Urinary bladder (tissue), 4 donors: ENCODE data around the gene ANKDD1A. TPM values are rescaled to one million over a fixed set of nuclear protein-coding genes. Genes with fewer than 3 reads are reported as not detected.

Experiments used
- DNase-seq: peaks from one replicate; pipeline ENCODE4 v3.0.0-alpha.2; 2015; ENCODE audit errors: extremely low spot score
- H3K27ac ChIP-seq: one replicate; pipeline ENCODE4 v1.5.1; 2013; ENCODE audit warnings: low read depth, mild to moderate bottlenecking, moderate library complexity
- H3K36me3 ChIP-seq: one replicate; pipeline ENCODE4 v1.6.1; 2013; ENCODE audit warnings: mild to moderate bottlenecking, moderate library complexity; ENCODE audit not compliant: insufficient read depth
- H3K4me1 ChIP-seq: one replicate; pipeline ENCODE4 v1.6.1; 2013; ENCODE audit warnings: mild to moderate bottlenecking, moderate library complexity; ENCODE audit not compliant: insufficient read depth
- H3K4me3 ChIP-seq: one replicate; pipeline ENCODE4 v1.5.1; 2013; ENCODE audit warnings: low read depth, low read length
- WGBS: extraction: QIAGEN DNeasy Blood & Tissue Kit; methylation state at CpG from one replicate; pipeline ENCODE4 v1.1.7; 2013; 5-methylcytosine and 5-hydroxymethylcytosine counted together
- polyA plus RNA-seq: library from polyadenylated mRNA; stranded (reverse); fragments of 200-250 nt; gene quantifications from one replicate; pipeline ENCODE4 v1.2.3, GENCODE V29; 2013
- total RNA-seq: library from RNA; depleted of rRNA; stranded (reverse); fragments of >200 nt; gene quantifications from one replicate; pipeline ENCODE4 v1.2.3, GENCODE V29; 2014
- donor health status: healthy with polysubstance abuse.
- donor health status: healthy.

The ANKDD1A gene
- total and polyA plus RNA-seq, 2 donors = 7.5 to 12.4 TPM

DNA sequence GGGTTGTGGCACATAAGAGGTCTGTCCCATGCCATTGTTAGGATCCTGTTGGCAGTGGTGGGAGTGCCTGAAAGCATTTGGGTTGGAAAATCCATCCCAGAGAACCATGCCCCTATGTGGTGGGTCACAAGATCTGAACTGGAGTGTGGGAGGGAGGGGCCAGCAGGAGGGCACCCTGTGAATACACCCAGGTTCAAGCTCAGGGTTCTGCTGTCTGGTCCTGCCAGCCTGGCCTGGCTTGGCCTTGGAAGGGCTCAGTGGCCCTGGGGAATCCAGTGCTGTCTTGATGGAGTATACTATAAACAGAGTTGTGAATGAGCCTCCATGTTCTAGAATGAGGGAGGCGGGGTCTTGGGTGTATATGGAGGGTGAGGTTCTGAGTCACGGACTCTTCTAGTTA, 11.8 kb downstream of the ANKDD1A start:
- Histone ChIP-seq H3K4me1 (no peaks in the 10 kb centered on the region), H3K36me3 (no peaks in the 10 kb centered on the region), H3K27ac (no peak overlapping the region), H3K4me3 (no peak overlapping the region)
- no peak for DNase-seq
- WGBS = 95% methylated on average over 2 of the region's 2 CpGs

DNA sequence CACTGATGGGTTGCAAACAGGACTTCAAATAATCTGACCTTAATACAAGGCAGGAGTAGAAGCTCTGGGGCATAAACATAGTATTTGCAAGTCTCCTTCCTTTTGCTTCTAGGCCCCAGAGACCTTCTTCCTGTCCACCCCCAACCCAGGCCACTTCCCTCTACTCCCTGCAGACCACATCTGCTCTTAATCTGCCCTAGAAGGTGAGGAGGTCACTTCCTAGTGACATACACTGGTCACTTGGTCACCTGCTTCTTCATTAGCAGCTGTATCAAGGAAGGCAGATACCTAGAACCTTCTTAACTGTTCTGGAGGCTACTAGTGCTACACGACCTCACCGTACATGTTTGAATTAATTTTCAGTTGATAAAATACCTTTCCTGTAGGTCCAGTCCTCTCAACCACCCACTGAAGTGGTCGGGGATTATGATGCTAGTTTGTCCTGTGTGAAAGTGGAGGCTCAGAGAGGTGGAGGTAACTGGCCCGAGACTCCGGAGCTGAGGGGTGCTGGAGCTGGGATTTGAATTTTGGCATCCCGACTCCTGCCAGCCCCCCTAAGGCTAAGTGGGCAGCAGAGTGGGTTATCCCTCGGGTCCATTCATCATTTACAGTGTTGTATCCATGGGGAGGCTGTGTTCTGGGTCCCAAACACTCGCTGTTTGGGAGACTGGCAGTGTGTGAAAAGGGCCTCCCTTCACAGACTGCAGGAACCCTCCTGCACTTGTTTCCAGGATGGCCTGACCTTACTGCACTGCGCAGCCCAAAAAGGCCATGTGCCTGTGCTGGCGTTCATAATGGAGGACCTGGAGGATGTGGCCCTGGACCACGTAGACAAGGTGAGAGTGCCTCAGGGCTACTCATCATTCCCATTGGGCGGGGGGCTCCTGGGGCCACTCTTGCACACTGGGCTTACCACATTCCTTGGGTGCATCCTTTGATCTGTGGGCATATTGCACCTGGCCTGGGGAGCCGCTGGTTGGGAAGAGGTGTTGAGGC, 13.9 kb downstream of the ANKDD1A start:
- no peaks in the 10 kb centered on the region for H3K36me3 ChIP-seq
- H3K4me3 ChIP-seq = no peak overlapping the region
- DNase-seq = no peak
- H3K4me1 ChIP-seq = no peaks in the 10 kb centered on the region
- H3K27ac ChIP-seq = no peak overlapping the region
- 92% methylated on average over 13 of the region's 13 CpGs for WGBS

DNA sequence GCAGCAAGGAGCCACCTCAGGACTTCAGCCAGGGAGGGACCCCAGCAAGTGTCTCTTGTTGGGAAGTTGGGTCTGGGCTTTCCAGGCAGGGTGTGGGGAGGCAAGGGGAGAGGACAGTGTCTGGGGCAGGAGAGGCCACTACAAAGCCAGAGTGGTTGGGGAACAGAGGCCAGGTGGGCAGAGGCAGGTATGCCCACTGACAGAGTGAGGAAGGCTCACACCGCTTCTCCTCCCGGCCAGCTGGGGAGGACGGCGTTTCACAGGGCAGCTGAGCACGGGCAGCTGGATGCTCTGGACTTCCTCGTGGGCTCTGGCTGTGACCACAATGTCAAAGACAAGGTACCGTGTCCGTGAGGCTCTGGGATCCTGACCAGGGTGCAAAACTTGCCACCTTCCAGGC, 15.0 kb downstream of the ANKDD1A start:
- Histone ChIP-seq H3K27ac (no peak overlapping the region), H3K36me3 (no peaks in the 10 kb centered on the region), H3K4me1 (no peaks in the 10 kb centered on the region), H3K4me3 (no peak overlapping the region)
- no peak for DNase-seq
- 92% methylated on average over 8 of the region's 8 CpGs for WGBS

DNA sequence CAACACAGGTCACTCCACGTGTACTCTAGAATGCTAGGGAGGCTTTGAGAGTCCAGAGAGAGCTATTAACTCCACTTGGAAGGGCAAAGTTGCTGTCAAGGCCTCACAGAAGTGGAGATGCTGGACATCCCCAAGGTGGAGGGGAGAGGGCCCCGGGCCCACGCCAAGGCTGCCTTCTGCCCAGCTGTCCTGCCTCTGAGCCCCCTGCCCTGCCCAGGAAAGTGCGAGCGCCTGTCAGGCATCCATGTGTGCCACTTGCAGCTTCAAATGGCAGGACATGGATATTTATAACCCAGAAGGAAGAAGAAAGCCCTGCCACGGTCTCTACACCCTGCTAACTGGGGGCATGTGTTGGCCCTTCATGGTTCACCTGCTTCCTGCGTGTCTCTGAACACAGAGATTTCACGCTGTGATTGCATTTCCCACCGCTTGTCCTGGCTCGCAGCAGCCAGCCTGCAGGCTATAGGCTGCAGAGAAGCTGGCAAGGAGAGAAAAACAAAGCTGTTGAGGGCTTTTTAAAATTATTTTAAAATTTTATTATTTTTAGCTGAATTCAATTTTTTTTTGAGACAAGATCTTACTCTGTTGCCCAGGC, 17.0 kb downstream of the ANKDD1A start:
- Histone ChIP-seq H3K36me3 (no peaks in the 10 kb centered on the region), H3K4me1 (no peaks in the 10 kb centered on the region), H3K27ac (no peak overlapping the region), H3K4me3 (no peak overlapping the region)
- WGBS = 85% methylated on average over 10 of the region's 10 CpGs
- no peak for DNase-seq

DNA sequence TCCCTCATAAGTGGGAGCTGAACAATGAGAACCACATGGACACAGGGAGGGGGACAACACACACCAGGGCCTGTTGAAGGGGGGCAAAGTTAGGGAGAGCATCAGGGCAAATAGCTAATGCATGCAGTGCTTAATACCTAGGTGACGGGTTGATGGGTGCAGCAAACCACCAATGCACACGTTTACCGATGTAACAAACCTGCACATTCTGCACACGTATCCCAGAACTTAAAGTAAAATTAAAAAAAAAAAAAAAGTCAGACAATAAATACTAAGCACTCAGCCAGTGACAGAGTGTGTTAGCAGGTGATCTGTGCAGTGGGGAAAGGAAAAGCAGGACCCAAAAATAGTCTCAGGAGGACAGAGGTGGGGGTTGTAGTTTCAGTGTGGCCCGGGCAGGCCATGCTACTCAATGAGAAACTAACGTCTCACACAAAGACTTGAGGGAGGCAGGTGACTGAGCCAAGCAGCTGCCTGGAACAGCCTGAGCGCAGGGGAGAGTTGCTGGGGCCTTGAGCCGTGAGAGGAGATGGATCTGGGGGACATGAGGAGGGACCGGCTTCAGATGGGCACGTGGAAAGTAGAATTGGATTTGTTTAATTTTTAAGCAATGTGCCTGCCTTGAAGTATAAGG, 18.4 kb downstream of the ANKDD1A start:
- no peak overlapping the region for H3K4me3 ChIP-seq
- H3K27ac ChIP-seq = no peak overlapping the region
- H3K36me3 ChIP-seq = no peaks in the 10 kb centered on the region
- no peaks in the 10 kb centered on the region for H3K4me1 ChIP-seq
- 91% methylated on average over 10 of the region's 10 CpGs for WGBS
- DNase-seq = no peak

DNA sequence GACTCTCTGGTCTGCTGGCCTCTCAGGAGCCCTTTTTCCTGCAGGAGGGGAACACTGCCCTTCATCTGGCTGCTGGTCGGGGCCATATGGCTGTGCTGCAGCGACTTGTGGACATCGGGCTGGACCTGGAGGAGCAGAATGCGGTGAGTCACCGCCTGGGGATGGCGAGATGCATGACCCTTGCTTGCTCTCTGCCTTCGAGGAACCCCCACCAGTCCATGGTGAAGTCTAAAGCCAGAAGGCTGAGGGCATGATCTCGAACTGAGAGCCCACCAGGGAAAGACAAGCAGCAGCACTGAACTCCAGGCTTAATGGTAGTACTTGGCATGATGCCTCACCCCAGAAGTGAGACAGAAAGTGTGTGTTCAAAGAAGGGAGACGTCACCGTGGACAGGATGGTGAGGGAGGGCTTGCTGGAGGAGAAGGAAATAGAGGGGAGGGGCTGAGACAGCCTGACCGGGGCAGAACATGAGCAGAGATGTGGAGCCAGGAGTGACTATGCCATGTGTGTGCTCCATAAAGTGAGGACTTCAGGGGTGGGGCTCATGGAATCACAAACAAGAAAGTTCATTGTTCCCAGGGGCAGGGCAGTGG, 19.2 kb downstream of the ANKDD1A start:
- 70% methylated on average over 11 of the region's 11 CpGs for WGBS
- Histone ChIP-seq H3K36me3 (no peaks in the 10 kb centered on the region), H3K27ac (no peak overlapping the region), H3K4me1 (no peaks in the 10 kb centered on the region), H3K4me3 (no peak overlapping the region)
- no peak for DNase-seq

DNA sequence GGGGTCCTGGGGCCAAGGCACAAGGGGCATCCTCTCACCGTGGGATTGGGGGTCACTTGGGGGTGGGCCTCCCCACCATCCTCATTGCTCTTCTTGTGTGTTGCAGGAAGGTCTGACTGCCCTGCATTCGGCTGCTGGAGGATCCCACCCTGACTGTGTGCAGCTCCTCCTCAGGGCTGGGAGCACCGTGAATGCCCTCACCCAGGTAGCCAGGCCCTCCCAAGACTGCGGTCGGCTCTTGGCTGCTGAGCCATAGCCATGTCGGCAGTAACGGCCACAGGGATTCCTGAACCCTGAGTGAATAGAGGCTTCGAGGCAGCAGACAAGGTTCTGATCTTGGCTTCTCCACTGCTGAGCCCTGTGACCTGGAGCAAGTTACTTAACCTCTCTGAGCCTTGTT, 19.7 kb downstream of the ANKDD1A start:
- 87% methylated on average over 8 of the region's 8 CpGs for WGBS
- H3K4me3 ChIP-seq = no peak overlapping the region
- H3K27ac ChIP-seq = no peak overlapping the region
- no peak for DNase-seq
- no peaks in the 10 kb centered on the region for H3K36me3 ChIP-seq
- H3K4me1 ChIP-seq = no peaks in the 10 kb centered on the region

DNA sequence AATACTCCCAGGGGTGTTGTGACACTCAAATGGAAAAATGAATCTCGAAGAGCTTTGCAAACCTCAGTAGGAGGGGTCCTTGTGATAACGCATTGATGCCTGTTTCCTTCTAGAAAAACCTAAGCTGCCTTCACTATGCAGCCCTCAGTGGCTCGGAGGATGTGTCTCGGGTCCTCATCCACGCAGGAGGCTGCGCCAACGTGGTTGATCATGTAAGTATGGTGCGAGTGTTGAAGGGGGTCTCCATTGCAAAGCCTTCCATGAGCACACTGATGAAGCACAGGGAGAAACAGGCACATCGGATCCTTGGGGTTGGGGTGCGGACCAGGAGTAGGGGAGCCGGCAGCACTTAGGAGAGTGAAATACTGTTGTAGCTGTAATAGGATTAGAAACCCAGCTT, 22.3 kb downstream of the ANKDD1A start:
- H3K4me1 ChIP-seq = no peaks in the 10 kb centered on the region
- no peaks in the 10 kb centered on the region for H3K36me3 ChIP-seq
- H3K4me3 ChIP-seq = no peak overlapping the region
- H3K27ac ChIP-seq = no peak overlapping the region
- WGBS = 98% methylated on average over 11 of the region's 11 CpGs
- DNase-seq = no peak

DNA sequence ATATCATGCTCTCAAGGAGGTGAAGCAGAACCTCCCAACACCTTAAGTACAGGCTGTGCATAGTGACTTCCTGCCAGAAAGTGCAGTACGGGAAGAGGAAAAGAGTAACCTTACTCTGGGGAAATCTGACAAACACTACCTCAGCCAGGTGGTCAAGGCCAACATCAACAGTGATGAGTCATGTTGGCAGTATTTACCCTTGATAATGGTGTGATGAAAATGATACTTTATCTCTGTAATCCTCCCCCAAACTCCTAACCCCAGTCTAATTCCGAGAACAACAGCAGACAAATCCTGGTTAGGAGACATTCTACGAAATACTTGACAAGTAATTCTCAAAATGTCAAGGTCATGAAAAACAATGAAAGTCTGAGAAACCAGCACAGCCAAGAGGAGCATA, 26.5 kb downstream of the ANKDD1A start:
- no peaks in the 10 kb centered on the region for H3K36me3 ChIP-seq
- H3K4me1 ChIP-seq = no peaks in the 10 kb centered on the region
- H3K4me3 ChIP-seq = no peak overlapping the region
- no peak overlapping the region for H3K27ac ChIP-seq
- DNase-seq = no peak
- 72% methylated on average over 3 of the region's 3 CpGs for WGBS

DNA sequence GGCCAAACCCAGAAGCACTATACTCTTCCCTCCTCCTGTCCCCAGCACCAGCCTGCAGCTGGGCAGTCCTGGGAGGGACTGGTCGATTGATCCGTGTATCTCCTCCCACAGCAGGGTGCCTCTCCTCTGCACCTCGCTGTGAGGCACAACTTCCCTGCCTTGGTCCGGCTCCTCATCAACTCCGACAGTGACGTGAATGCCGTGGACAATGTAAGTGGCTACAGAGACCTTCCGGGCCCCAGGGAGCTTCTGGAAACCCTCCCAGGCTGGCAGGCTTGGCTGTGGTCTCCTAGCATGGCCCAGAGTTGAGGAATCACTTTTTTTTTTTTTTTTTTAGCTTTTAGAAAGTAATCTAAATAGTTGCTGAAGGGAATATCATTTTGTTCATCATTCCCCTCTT, 30.7 kb downstream of the ANKDD1A start:
- 77% methylated on average over 8 of the region's 8 CpGs for WGBS
- H3K27ac ChIP-seq = no peak overlapping the region
- no peak for DNase-seq
- no peak overlapping the region for H3K4me3 ChIP-seq
- H3K4me1 ChIP-seq = no peaks in the 10 kb centered on the region
- no peaks in the 10 kb centered on the region for H3K36me3 ChIP-seq

DNA sequence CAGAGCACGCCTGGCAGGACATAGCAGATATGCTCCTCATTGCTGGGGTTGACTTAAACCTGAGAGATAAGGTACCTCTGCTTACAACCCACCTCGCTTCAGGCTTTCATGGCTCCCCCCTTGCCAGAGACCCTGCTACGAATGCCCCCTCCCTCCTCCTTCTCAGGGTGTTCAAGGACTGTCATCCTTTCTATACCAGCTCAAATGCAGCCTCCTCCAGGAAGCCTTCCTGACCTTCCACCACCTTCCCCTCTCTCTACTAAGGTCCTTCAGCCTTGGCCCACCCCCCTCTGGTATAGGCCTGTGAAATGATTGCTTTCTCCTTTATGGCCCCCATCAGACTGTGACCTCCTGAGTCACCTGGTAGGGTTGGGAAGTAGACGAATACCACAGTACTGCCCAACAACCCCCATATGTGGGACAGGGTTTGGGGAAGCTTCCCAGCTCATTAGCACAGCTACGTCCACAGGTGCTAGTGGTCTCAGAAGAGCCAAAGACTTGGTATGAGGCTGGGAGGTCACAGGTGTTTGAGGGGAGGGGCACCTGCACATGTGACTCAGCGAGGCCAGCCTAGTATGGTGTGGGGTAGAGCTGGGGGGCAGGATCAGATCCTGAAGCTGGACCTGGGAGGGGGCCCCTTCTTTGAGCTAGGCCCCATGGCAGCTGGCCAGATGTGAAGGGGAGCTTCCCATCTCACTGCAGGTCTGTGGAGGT, 32.0 kb downstream of the ANKDD1A start:
- H3K27ac ChIP-seq = no peak overlapping the region
- DNase-seq = no peak
- no peaks in the 10 kb centered on the region for H3K36me3 ChIP-seq
- H3K4me3 ChIP-seq = no peak overlapping the region
- WGBS = 93% methylated on average over 6 of the region's 6 CpGs
- no peaks in the 10 kb centered on the region for H3K4me1 ChIP-seq

DNA sequence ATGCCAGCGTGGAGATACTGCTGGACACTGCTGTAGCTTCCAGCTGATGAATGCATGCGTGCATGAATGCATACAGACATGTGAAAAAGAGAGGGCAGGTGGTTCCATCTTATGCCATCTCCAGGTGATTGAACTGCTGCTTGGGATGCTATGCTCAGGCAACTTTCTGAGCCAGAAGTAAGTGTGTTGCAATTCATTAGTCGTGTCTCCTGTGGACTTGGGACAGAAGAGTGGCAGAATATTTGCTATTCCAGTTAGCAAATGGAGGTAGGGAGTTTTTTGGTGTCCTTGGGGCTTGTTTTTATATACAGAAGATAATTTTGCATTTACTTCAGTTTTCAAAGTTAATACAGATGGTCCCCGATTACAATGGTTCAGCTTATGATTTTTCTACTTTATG, 33.3 kb downstream of the ANKDD1A start:
- H3K27ac ChIP-seq = no peak overlapping the region
- H3K4me1 ChIP-seq = peaks cover 1% of the 10 kb centered on the region
- 69% methylated on average over 4 of the region's 4 CpGs for WGBS
- DNase-seq = no peak
- H3K4me3 ChIP-seq = no peak overlapping the region
- H3K36me3 ChIP-seq = no peaks in the 10 kb centered on the region

DNA sequence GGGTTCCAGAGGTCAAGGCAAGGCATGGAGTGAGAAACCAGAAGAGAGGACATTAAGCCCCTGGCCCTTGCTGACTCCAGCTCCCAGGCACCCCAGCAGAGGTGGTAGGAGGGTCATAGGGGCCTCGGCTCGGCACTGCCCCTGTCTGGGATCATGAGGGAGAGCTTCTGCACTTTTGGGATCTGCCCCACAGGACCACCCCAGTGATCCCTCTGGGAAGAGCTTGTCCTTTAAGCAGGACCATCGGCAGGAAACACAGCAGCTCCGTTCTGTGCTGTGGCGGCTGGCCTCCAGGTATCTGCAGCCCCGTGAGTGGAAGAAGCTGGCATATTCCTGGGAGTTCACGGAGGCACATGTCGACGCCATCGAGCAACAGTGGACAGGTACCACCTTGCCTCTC, 35.5 kb downstream of the ANKDD1A start:
- no peaks in the 10 kb centered on the region for H3K36me3 ChIP-seq
- no peak overlapping the region for H3K4me3 ChIP-seq
- peaks cover 1% of the 10 kb centered on the region for H3K4me1 ChIP-seq
- H3K27ac ChIP-seq = no peak overlapping the region
- no peak for DNase-seq
- 82% methylated on average over 10 of the region's 10 CpGs for WGBS
